Esophagus (tissue), 2 donors: ENCODE results near the gene ZNF618. TPM values are rescaled to one million over a fixed set of nuclear protein-coding genes. Genes with fewer than 3 reads are reported as not detected.

Experiments
- H3K27ac ChIP-seq, 2 donors: one replicate each; pipeline ENCODE4 v1.5.1; 2013; ENCODE audit warnings: low read depth in 2 of 2, mild to moderate bottlenecking in 2 of 2, inconsistent platforms in 1 of 2, low read length in 1 of 2, moderate library complexity in 1 of 2
- H3K27me3 ChIP-seq, 2 donors: one replicate each; pipeline ENCODE4 v1.6.1; 2013; ENCODE audit warnings: low read length in 2 of 2, control low read depth in 1 of 2, mild to moderate bottlenecking in 1 of 2; ENCODE audit not compliant: insufficient read depth in 2 of 2, control insufficient read depth in 1 of 2
- H3K36me3 ChIP-seq, 2 donors: one replicate each; pipeline ENCODE4 v1.6.1; 2013; ENCODE audit warnings: low read length in 1 of 2; ENCODE audit not compliant: control insufficient read depth in 2 of 2, insufficient read depth in 2 of 2
- H3K4me1 ChIP-seq, 2 donors: one replicate each; pipeline ENCODE4 v1.6.1; 2013; ENCODE audit warnings: low read length in 1 of 2; ENCODE audit not compliant: control insufficient read depth in 2 of 2, insufficient read depth in 2 of 2
- H3K4me3 ChIP-seq, 2 donors: one replicate each; pipeline ENCODE4 v1.5.1; 2013; ENCODE audit warnings: low read length in 2 of 2, mild to moderate bottlenecking in 2 of 2, low read depth in 1 of 2, moderate library complexity in 1 of 2
- H3K9me3 ChIP-seq, 2 donors: one replicate each; pipeline ENCODE4 v1.6.1; 2013; ENCODE audit warnings: mild to moderate bottlenecking in 2 of 2, low read depth in 1 of 2, low read length in 1 of 2, moderate library complexity in 1 of 2; ENCODE audit not compliant: control insufficient read depth in 2 of 2, insufficient read depth in 1 of 2
- WGBS, 2 donors: extraction: QIAGEN DNeasy Blood & Tissue Kit; methylation state at CpG; one replicate each; pipeline ENCODE4 v1.1.7; 2013; 5-methylcytosine and 5-hydroxymethylcytosine counted together
- polyA plus RNA-seq, 2 donors: library from polyadenylated mRNA; stranded (reverse); fragments of 200-250 nt; gene quantifications; one replicate each; pipeline ENCODE4 v1.2.3, GENCODE V29; 2013
- donor health status: healthy with polysubstance abuse.
- donor health status: Bipolar disorder and iron deficiency.

Gene ZNF618
- polyA plus RNA-seq, 2 donors: 0.56 to 1.0 TPM

DNA sequence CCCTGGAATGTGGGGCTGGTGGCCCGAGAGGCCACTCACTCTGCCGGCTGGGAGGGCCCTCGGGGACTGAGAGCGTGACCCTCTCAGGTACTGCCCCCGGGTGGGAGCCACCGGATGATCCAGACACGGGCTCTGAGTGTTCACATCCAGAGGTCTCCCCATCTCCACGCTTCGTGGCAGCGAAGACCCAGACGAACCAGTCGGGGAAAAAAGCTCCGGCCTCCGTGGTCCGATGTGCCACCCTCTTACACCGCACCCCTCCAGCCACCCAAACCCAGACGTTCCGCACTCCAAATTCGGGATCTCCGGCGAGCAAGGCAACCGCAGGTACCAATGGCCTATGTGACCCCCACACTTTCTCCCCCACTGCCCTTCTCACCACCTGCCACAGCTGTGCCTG lies 152.5 kb downstream of the ZNF618 start:
- H3K27me3 ChIP-seq: no peaks in the 10 kb centered on the region
- WGBS, 2 donors: 96 to 97% methylated on average over 22 of the region's 22 CpGs
- no peak overlapping the region for H3K27ac ChIP-seq
- peaks cover 0 to 2% of the 10 kb centered on the region in 2 donors for H3K36me3 ChIP-seq
- H3K4me1 ChIP-seq: no peaks in the 10 kb centered on the region
- no peak overlapping the region for H3K4me3 ChIP-seq
- H3K9me3 ChIP-seq: no peaks in the 10 kb centered on the region

GRCh38 chr9:114029311-114030170 lies 153.4 kb downstream of the ZNF618 start:
- no peak overlapping the region for H3K4me3 ChIP-seq
- H3K4me1 ChIP-seq: no peaks in the 10 kb centered on the region
- no peaks in the 10 kb centered on the region for H3K27me3 ChIP-seq
- 85% methylated on average over 12 of the region's 12 CpGs for WGBS, 2 donors
- H3K9me3 ChIP-seq: no peaks in the 10 kb centered on the region
- peaks cover 0 to 2% of the 10 kb centered on the region in 2 donors for H3K36me3 ChIP-seq
- H3K27ac ChIP-seq: no peak overlapping the region

- no peaks in the 10 kb centered on the region for H3K9me3 ChIP-seq
- H3K27me3 ChIP-seq: no peaks in the 10 kb centered on the region
- no peaks in the 10 kb centered on the region for H3K4me1 ChIP-seq
- H3K27ac ChIP-seq: no peak overlapping the region
- H3K4me3 ChIP-seq: no peak overlapping the region
- H3K36me3 ChIP-seq: peaks cover 0 to 2% of the 10 kb centered on the region in 2 donors
- WGBS, 2 donors: 81 to 83% methylated on average over 9 of the region's 9 CpGs
These were observed 154.3 kb downstream of the ZNF618 start for GRCh38 chr9:114030364-114030763.

DNA sequence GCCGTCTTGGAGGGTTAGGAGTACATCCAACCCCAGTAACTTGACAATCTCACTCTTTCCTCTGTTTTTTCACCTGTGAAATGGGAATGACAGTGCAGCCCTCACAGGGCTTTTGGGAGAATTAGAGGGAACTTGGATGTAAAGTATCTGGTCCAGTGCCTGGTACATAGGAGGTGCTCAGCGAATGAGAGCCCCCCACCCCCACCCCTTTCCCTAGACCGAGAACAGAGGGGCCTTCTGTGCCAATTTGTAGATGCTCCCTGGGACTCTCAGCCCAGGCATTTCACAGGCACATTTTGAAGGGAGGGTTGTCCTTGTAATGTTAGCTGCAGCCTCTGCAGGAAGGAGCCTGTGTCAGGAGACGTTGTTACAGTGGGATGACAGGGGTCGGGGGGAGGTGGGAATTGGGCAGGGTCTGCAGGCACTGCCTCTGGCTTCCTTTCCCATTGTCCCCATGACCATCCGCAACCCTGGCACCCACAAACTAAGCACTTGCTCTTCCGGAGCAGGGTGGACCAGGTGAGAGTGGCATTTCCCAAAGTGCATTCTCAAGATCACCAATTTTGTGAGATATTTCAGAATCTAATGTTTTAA lies 155.0 kb downstream of the ZNF618 start:
- 91% methylated on average over 7 of the region's 7 CpGs for WGBS, 2 donors
- Histone ChIP-seq H3K27me3 (no peaks in the 10 kb centered on the region), H3K9me3 (peaks cover 0 to 2% of the 10 kb centered on the region in 2 donors), H3K27ac (no peak overlapping the region), H3K4me1 (peaks cover 0 to 2% of the 10 kb centered on the region in 2 donors), H3K36me3 (peaks cover 0 to 2% of the 10 kb centered on the region in 2 donors), H3K4me3 (no peak overlapping the region)

DNA sequence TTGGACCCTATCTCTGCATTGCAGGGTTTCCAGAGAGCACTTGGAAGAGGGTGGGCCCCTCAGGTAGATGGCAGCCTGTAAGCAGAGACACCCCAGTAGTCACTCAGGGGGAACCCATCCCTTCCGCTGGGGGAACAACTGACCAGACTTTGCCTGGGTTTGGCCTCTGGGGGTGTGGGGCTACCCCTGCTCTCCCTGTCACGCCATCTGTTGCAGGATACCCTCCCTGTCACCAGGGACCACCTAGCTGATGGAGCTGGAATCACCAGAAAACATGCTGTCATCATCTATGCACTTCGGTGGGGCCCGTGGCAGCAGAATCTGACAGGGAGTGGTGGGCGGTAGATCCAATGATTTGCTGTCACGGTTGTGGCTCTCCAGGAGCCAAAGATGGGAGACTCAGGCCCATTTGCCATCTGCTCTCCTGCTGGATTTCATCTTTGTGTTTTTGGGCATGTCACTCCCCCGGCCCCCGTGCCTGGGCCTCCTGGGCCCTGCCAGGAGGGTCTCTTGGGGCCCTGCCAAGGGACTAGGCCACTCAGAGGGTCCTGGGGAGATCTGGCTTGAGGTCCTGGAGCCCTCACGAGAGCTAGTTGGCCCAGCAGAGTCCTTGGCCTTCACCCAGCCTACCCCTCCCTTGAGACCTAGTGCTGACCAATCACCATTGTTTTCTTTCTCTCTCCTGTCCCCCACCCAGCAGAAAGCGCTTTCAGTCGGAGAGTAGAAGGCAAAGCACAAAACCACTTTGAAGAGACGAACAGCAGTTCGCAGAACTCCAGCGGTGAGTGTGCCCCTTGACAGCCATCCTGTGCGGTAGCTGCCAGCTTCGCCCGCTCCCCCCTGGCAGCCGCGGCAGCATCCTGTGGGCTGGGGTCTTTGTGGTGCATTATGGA lies 156.1 kb downstream of the ZNF618 start:
- Histone ChIP-seq H3K27ac (no peak overlapping the region), H3K36me3 (peaks cover 0 to 2% of the 10 kb centered on the region in 2 donors), H3K27me3 (no peaks in the 10 kb centered on the region), H3K9me3 (peaks cover 0 to 3% of the 10 kb centered on the region in 2 donors), H3K4me3 (no peak overlapping the region), H3K4me1 (peaks cover 0 to 2% of the 10 kb centered on the region in 2 donors)
- WGBS, 2 donors: 90% methylated on average over 19 of the region's 19 CpGs

GRCh38 chr9:114033397-114034103 lies 157.4 kb downstream of the ZNF618 start:
- Histone ChIP-seq H3K4me3 (no peak overlapping the region), H3K9me3 (peaks cover 0 to 3% of the 10 kb centered on the region in 2 donors), H3K27ac (no peak overlapping the region), H3K27me3 (no peaks in the 10 kb centered on the region), H3K36me3 (peaks cover 0 to 2% of the 10 kb centered on the region in 2 donors), H3K4me1 (peaks cover 2 to 3% of the 10 kb centered on the region in 2 donors)
- 70% methylated on average over 12 of the region's 12 CpGs for WGBS, 2 donors

DNA sequence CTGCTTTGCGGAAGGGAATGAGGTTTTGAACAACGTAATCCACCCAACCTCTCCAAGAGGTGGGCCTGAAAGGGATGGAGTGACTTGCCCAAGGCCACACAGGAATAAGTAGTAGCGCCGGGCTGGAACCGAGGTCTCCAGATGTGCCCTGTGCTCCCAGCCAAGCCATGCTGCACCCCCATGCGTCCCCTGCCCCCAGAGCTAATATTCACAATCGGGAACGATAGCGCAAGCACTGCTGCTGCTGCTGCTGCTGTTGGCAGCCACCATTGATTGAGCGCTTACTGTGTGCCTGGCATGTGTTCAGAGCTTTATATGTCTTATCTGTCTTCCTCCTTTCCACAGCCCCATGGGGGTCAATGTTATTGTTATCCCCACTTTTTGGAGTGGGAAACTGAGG lies 158.1 kb downstream of the ZNF618 start:
- no peaks in the 10 kb centered on the region for H3K27me3 ChIP-seq
- 94 to 95% methylated on average over 10 of the region's 10 CpGs for WGBS, 2 donors
- H3K4me1 ChIP-seq: peaks cover 2 to 4% of the 10 kb centered on the region in 2 donors
- peaks cover 0 to 2% of the 10 kb centered on the region in 2 donors for H3K36me3 ChIP-seq
- H3K4me3 ChIP-seq: no peak overlapping the region
- H3K9me3 ChIP-seq: peaks cover 0 to 3% of the 10 kb centered on the region in 2 donors
- H3K27ac ChIP-seq: no peak overlapping the region

GRCh38 chr9:114034661-114035062 lies 158.6 kb downstream of the ZNF618 start:
- Histone ChIP-seq H3K27ac (no peak overlapping the region), H3K4me3 (no peak overlapping the region), H3K36me3 (peaks cover 0 to 2% of the 10 kb centered on the region in 2 donors), H3K4me1 (peaks cover 2 to 4% of the 10 kb centered on the region in 2 donors), H3K9me3 (peaks cover 0 to 3% of the 10 kb centered on the region in 2 donors), H3K27me3 (no peaks in the 10 kb centered on the region)
- WGBS, 2 donors: 78 to 82% methylated on average over 4 of the region's 4 CpGs
